Measurements from ENCODE around the gene HOXA3.

Gene HOXA3

GRCh38 chr7:27094304-27095049 lies 57.9 kb downstream of the HOXA3 start:
- TF ChIP-seq, protein P1, sequence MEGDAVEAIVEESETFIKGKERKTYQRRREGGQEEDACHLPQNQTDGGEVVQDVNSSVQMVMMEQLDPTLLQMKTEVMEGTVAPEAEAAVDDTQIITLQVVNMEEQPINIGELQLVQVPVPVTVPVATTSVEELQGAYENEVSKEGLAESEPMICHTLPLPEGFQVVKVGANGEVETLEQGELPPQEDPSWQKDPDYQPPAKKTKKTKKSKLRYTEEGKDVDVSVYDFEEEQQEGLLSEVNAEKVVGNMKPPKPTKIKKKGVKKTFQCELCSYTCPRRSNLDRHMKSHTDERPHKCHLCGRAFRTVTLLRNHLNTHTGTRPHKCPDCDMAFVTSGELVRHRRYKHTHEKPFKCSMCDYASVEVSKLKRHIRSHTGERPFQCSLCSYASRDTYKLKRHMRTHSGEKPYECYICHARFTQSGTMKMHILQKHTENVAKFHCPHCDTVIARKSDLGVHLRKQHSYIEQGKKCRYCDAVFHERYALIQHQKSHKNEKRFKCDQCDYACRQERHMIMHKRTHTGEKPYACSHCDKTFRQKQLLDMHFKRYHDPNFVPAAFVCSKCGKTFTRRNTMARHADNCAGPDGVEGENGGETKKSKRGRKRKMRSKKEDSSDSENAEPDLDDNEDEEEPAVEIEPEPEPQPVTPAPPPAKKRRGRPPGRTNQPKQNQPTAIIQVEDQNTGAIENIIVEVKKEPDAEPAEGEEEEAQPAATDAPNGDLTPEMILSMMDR (conservative IDR thresholded peaks at IDR 0.05; ENCODE audit: control insufficient read depth, insufficient read depth, low read depth, low read length), result no peak
- H3K4me3 ChIP-seq (ENCODE audit: control insufficient read depth, low read depth, low read length), result no peak overlapping the region
- DNase-seq (ENCODE audit: low read depth), result no peak

DNA sequence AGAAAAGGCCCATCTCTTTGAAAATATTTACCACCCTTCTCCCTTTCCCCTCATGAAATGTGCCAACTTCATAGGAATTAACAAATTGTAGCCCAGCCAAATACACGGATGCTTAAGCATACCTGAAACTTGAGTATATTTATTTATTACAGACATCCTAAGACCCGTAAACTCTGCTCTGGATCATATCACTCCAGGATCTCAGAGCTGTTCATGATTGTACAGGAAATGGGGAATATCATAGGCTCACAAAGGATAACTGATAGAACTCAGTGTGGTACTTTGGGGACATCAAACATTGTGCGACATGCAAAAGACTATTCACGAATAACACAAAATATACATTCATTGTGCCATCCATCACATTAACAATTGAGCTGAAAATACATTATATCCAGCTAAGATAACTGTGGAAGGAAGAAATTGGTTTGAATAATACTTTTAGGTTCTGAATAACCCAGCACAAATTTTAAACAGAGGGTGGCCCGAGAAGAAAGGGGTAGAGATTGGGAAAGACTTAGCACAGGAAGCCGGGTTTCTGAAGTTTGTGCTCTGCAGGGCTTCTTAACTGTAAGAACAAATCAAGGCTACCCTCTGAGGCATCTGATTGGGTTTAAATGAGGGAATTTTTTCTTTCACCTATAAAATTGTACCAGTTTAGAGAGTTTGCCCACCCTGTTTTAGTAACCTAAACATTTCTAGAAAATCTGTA lies 59.0 kb downstream of the HOXA3 start:
- no peak overlapping the region for H3K4me3 ChIP-seq (ENCODE audit: control insufficient read depth, low read depth, low read length)
- TF ChIP-seq, protein P1 (conservative IDR thresholded peaks at IDR 0.05; ENCODE audit: control insufficient read depth, insufficient read depth, low read depth, low read length), result no peak
- DNase-seq (ENCODE audit: low read depth), result no peak

DNA sequence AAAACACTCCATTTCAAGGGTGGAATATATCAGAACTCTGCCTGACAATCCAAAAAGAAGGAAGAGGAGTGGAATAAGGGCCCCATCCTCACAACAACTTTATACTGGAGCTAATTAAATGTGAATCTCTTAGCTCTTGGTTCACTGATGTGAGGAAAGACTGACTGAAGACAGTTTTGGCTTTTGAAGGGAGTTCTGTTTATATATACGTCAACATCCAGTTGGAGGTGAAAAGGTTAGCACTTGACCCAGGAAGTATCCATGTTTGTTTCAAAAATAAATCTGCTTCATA lies 59.6 kb downstream of the HOXA3 start:
- no peak for DNase-seq (ENCODE audit: low read depth)
- no peak overlapping the region for H3K4me3 ChIP-seq (ENCODE audit: control insufficient read depth, low read depth, low read length)
- TF ChIP-seq, protein P1 (conservative IDR thresholded peaks at IDR 0.05; ENCODE audit: control insufficient read depth, insufficient read depth, low read depth, low read length), result no peak

GRCh38 chr7:27091941-27092818 lies 60.2 kb downstream of the HOXA3 start:
- no peak overlapping the region for H3K4me3 ChIP-seq (ENCODE audit: control insufficient read depth, low read depth, low read length)
- no peak for DNase-seq (ENCODE audit: low read depth)
- TF ChIP-seq, protein P1 (conservative IDR thresholded peaks at IDR 0.05; ENCODE audit: control insufficient read depth, insufficient read depth, low read depth, low read length), result no peak

DNA sequence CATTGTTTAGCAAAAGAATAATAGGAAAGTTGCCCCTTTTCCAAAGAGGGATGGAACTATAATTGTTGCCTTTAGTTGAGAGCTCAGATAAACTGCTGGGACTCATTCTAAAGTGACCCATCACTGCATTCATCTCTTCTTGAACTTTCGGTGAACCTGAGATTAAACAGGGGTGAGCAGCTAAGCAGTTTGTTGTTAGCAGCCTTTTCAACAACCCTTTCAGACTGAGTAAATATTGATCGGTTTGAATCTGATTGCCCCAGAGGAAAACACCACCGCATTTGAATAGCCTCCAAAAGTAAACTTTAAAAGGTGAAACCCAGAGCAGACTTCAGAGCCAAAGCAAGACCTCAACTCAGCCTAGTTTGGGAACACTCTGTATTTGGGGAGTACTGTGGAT lies 61.3 kb downstream of the HOXA3 start:
- TF ChIP-seq, protein P1 (conservative IDR thresholded peaks at IDR 0.05; ENCODE audit: control insufficient read depth, insufficient read depth, low read depth, low read length), result no peak
- H3K4me3 ChIP-seq (ENCODE audit: control insufficient read depth, low read depth, low read length), result no peak overlapping the region
- no peak for DNase-seq (ENCODE audit: low read depth)

DNA sequence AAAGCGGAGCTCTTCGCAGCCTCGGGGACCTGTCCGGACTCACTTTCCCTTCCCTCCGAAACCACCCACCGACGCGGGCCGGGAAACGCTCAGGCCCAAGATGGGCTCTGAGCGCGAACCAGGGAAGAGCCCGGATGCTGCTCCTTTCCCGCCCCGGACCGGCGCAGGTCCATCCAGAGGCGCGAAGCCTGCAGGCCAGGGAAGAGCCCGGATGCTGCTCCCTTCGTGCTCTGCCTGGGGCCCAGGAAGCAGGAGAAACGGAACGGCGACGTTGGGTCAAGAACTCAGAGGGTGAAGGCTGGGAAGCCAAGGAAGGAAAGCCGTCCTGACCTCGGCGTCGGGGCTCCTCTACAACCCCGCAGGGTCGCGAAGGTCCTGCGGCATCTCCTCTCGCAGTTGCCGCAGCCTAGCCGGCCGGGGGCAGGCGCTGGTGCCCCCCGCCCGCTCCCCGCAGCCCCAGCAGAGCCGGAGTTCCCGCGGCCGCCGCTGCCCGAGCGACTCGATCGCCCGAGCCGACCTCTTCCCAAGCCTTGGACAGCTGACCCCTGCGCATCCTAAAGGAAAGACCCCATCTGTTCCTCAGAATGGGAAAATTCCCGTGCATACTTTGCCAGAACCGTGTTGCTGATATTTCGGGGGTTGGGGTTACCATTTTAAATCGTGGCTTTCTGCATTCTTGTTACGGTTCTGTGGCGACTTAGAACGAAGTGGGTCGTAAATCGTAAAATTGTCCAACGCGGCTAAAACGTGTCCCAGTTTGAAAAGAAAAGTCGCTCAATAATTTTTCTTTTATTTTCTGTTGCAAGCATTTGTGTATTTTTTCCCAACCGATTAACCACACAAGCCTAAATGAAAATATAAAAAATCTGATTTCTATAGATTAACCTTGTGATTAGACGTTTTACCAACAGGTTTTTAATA lies 64.1 kb downstream of the HOXA3 start:
- TF ChIP-seq, protein P1 (conservative IDR thresholded peaks at IDR 0.05; ENCODE audit: control insufficient read depth, insufficient read depth, low read depth, low read length), result no peak
- no peak overlapping the region for H3K4me3 ChIP-seq (ENCODE audit: control insufficient read depth, low read depth, low read length)

More for the DNA sequence above, 64.1 kb downstream of the HOXA3 start:
- no peak for DNase-seq (ENCODE audit: low read depth)
